ENCODE data around the gene FASTK. TPM values are rescaled to one million over a fixed set of nuclear protein-coding genes. Genes with fewer than 3 reads are reported as not detected.

Gene FASTK
- total and polyA plus RNA-seq, 2 of the 4 experiments (the other 2 are of a cell fraction), result 53.8 to 115 TPM

DNA sequence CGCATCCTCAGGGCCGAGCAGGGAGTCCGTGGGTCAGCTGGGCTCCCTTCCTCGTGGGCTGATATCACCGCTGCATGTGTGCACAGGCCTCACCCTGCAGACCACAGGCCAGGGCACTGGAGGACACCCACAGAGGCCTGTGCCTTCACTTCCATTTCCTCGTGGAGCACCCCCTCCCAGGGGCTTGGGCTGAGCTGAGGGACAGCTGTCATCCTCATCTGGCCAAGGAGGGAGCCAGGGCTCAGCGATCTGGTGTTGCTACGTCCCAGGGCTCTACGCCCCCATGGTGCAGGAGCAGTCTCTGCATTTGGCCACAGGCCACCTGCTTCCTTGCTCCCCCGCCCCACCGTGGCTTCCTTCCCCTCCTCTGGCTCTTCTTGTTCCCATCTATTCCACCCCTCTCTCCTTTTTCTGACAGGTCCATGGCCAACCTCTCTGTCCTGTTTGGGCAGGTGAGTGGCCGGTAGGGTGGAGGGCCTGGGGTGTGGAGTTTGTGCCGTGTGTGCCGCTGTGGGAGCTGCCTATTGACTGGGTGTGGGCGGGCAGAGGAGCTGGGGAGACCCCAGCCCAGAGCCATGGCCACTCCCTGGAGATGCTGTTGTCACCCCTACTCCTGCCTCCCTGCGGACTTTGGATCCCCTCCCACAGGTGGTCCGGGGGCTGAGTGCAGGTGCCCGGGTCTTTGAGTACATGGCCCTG lies 40.6 kb downstream of the FASTK start:
- Histone ChIP-seq H3K27ac (ENCODE audit: insufficient read depth, low read length) (no peak overlapping the region; the same call in 1 of the 2 replicates), H2BK20ac (ENCODE audit: low read depth, low read length) (0 out of 2 replicates have a peak overlapping the region, but pooled peaks have one; percentile 10), H3K4ac (ENCODE audit: low read depth, low read length) (peak overlapping the region; percentile 64), H3K9me1 (ENCODE audit: insufficient read depth, low read length) (peaks cover 18% of the 10 kb centered on the region), H3K4me2 (ENCODE audit: low read depth, low read length) (no peak overlapping the region), H4K20me1 (ENCODE audit: insufficient read depth, low read length) (peaks cover 8% of the 10 kb centered on the region), H3K14ac (replicated peaks; ENCODE audit: low read depth, low read length) (peak overlapping the region; percentile 45; the same call in 1 of the 2 replicates), H3K9ac (ENCODE audit: low read depth, low read length) (no peak overlapping the region), H3K79me1 (ENCODE audit: low read depth in 1 of 2, low read length in 2 of 2) (peaks cover 0 to 12% of the 10 kb centered on the region in 2 experiments; a peak in 1 of 4 replicates), H3K9me3 (ENCODE audit: control insufficient read depth, insufficient read depth, low read length) (no peaks in the 10 kb centered on the region), H2BK120ac (ENCODE audit: low read depth, low read length) (peak overlapping the region; percentile 77), H3K36me3 (ENCODE audit: control insufficient read depth, insufficient read depth, low read length) (peaks cover 30% of the 10 kb centered on the region), H2BK5ac (ENCODE audit: low read depth, low read length, poor library complexity, severe bottlenecking) (peak overlapping the region; percentile 41), H2BK15ac (ENCODE audit: low read depth, low read length) (no peak overlapping the region), H3K18ac (ENCODE audit: low read depth, low read length) (no peak overlapping the region), H4K91ac (ENCODE audit: insufficient read depth, low read depth, low read length) (peak overlapping the region; percentile 17; the same call in 1 of the 2 replicates), H2AFZ (replicated peaks; ENCODE audit: low read length, poor library complexity) (no peak overlapping the region), H3K4me3 (ENCODE audit: insufficient read depth, low read depth, low read length) (no peak overlapping the region), H2AK9ac (replicated peaks; ENCODE audit: low read depth, low read length, poor library complexity) (peak overlapping the region; percentile 67), H3K23ac (ENCODE audit: low read depth, low read length) (no peak overlapping the region), H4K8ac (ENCODE audit: low read depth in 2 of 2, low read length in 2 of 2) (peak overlapping the region in 1 of 2 experiments; percentile 24; a peak in 1 of 4 replicates), H3K27me3 (ENCODE audit: control insufficient read depth, insufficient read depth, low read length) (no peaks in the 10 kb centered on the region), H4K5ac (ENCODE audit: low read depth, low read length) (no peak overlapping the region), H3K4me1 (ENCODE audit: control insufficient read depth, insufficient read depth, low read length) (peaks cover 17% of the 10 kb centered on the region), H3K56ac (ENCODE audit: extremely low read depth, insufficient read depth, low read length) (no peak overlapping the region), H2AK5ac (ENCODE audit: low read depth, low read length) (peak overlapping the region; percentile 36)
- WGBS, 2 experiments (ENCODE audit: extremely low coverage in 2 of 2, insufficient read length in 1 of 2), result 58% methylated on average over 6 of the region's 18 CpGs; no CpG with 5 or more reads in 1 of the 2 experiments
- BruUV-seq (replicated peaks), result no TSS peak
- dilution Hi-C loops (cut with HindIII; ENCODE audit: low sequenced_read_pairs, unreplicated experiment) (no loop called here), in situ Hi-C loops (cut with MboI; ENCODE audit: low sequenced_read_pairs) (no loop called here), intact Hi-C loops (cut with micrococcal nuclease) (no loop called here)
- ChIA-PET POLR2A (ENCODE audit: unreplicated experiment) (no interaction called here), CTCF (interaction anchor here (0.8 to 1.3 kb wide), 3 partner anchors 45 to 78 kb away, joined by 3 to 4 read pairs (median 3); no protein-coding TSS in a partner anchor)
- TF ChIP-seq NFE2L2 (IDR thresholded peaks at IDR 0.05; ENCODE audit: low read depth, low read length) (no peak), BHLHE40 (IDR thresholded peaks at IDR 0.05; ENCODE audit: low read depth, low read length) (no peak)
- ATAC-seq (ENCODE audit: low read depth) (no peak; the same call in 1 of the 2 replicates), DNase-seq (no peak)
